ENCODE data around the gene NPHP4.

GRCh38 chr1:5834477-5835178 is 157.6 kb downstream of the NPHP4 start:
- TF ChIP-seq, protein P1, sequence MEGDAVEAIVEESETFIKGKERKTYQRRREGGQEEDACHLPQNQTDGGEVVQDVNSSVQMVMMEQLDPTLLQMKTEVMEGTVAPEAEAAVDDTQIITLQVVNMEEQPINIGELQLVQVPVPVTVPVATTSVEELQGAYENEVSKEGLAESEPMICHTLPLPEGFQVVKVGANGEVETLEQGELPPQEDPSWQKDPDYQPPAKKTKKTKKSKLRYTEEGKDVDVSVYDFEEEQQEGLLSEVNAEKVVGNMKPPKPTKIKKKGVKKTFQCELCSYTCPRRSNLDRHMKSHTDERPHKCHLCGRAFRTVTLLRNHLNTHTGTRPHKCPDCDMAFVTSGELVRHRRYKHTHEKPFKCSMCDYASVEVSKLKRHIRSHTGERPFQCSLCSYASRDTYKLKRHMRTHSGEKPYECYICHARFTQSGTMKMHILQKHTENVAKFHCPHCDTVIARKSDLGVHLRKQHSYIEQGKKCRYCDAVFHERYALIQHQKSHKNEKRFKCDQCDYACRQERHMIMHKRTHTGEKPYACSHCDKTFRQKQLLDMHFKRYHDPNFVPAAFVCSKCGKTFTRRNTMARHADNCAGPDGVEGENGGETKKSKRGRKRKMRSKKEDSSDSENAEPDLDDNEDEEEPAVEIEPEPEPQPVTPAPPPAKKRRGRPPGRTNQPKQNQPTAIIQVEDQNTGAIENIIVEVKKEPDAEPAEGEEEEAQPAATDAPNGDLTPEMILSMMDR (IDR thresholded peaks at IDR 0.05 in 4 of 5, conservative IDR thresholded peaks at IDR 0.05 in 1 of 5) = no peak
- no peak for TF ChIP-seq POLR2A (IDR thresholded peaks at IDR 0.05)
